Loucy (cell line): ENCODE data around the gene OSBPL1A.

ENCODE experiments used
- H2AFZ ChIP-seq: fragments of 200-600 bp; sonication (generic); 2 replicates; pipeline ENCODE4 v1.6.0; 2016; ENCODE audit warnings: antibody characterized with exemption, mild to moderate bottlenecking, low read length, moderate library complexity
- H3F3A ChIP-seq: fragments of 200-600 bp; 2 replicates; pipeline ENCODE4 v1.6.0; 2016; ENCODE audit warnings: antibody characterized with exemption, low read depth, mild to moderate bottlenecking
- H3K27me3 ChIP-seq: fragments of 200-600 bp; sonication (generic); 2 replicates; pipeline ENCODE4 v1.6.1; 2014; ENCODE audit warnings: low read length, mild to moderate bottlenecking; ENCODE audit not compliant: insufficient read depth, poor library complexity, severe bottlenecking
- H3K36me3 ChIP-seq: fragments of 200-600 bp; sonication (generic); 2 replicates; pipeline ENCODE4 v1.6.1; 2016; ENCODE audit warnings: low read length; ENCODE audit not compliant: insufficient read depth
- H3K4me1 ChIP-seq: fragments of 200-600 bp; sonication (generic); 2 replicates; pipeline ENCODE4 v1.5.1; 2014; ENCODE audit warnings: low read length, mild to moderate bottlenecking; ENCODE audit not compliant: insufficient read depth, poor library complexity, severe bottlenecking
- H3K4me2 ChIP-seq: fragments of 200-600 bp; sonication (generic); 2 replicates; pipeline ENCODE4 v1.6.0; 2014; ENCODE audit warnings: antibody characterized with exemption, low read length, low read depth, mild to moderate bottlenecking; ENCODE audit not compliant: poor library complexity, severe bottlenecking
- H3K4me3 ChIP-seq: fragments of 200-600 bp; sonication (generic); 2 replicates; pipeline ENCODE4 v1.5.1; 2014; ENCODE audit warnings: low read length, mild to moderate bottlenecking, mixed read lengths; ENCODE audit not compliant: poor library complexity, severe bottlenecking
- H3K79me2 ChIP-seq: fragments of 200-600 bp; sonication (generic); 2 replicates; pipeline ENCODE4 v1.6.1; 2014; ENCODE audit warnings: low read length; ENCODE audit not compliant: insufficient read depth
- H3K9ac ChIP-seq: fragments of 200-600 bp; sonication (generic); 2 replicates; pipeline ENCODE4 v1.6.0; 2014; ENCODE audit warnings: mild to moderate bottlenecking, low read depth, low read length, moderate library complexity; ENCODE audit not compliant: poor library complexity, severe bottlenecking
- H3K9me2 ChIP-seq: fragments of 200-600 bp; sonication (generic); replicated peaks from 2 replicates; pipeline ENCODE4 v1.6.1; 2016; ENCODE audit warnings: low read depth, low read length, mixed read lengths
- H3K9me3 ChIP-seq: fragments of 200-600 bp; sonication (generic); 2 replicates; pipeline ENCODE4 v1.6.1; 2014; ENCODE audit warnings: mild to moderate bottlenecking, antibody characterized with exemption, low read length, low read depth; ENCODE audit not compliant: insufficient read depth
- H4K20me1 ChIP-seq: fragments of 200-600 bp; sonication (generic); 2 replicates; pipeline ENCODE4 v1.6.0; 2014; ENCODE audit warnings: antibody characterized with exemption, low read length, mild to moderate bottlenecking; ENCODE audit not compliant: insufficient read depth, poor library complexity, severe bottlenecking
- EZH2phosphoT487 ChIP-seq: fragments of 200-600 bp; IDR thresholded peaks from 2 replicates; pipeline ENCODE4 v1.6.1; 2018; ENCODE audit warnings: antibody characterized with exemption, mild to moderate bottlenecking, moderate library complexity, borderline replicate concordance
- TF ChIP-seq, protein P1 (sequence below): fragments of 200-600 bp; sonication (generic); conservative IDR thresholded peaks from 2 replicates; pipeline ENCODE4 v1.5.1; 2014; ENCODE audit warnings: mild to moderate bottlenecking, antibody characterized with exemption, low read length

OSBPL1A gene

DNA sequence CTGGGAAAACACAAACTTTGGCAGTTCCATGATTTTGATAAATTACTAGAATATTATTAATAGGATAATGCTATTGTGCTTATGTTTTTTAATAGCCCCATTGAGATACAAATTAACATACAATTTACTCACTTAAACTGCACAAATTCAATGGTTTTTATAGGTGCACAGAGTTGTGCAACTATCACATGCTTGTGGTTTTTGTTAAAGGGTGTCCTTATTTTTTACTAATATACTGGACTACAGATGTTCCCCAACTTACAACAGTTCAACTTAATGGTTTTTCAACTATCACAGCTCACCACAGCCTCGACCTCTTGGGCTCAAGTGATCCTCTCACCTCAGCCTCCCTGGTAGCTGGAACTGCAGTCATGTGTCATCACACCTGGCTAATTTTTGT is 76.6 kb downstream of the OSBPL1A start:
- Histone ChIP-seq H3K9me3 (no peaks in the 10 kb centered on the region), H3K4me3 (no peak overlapping the region), H3K79me2 (no peaks in the 10 kb centered on the region), H3K9ac (no peak overlapping the region), H3K9me2 (no peaks in the 10 kb centered on the region), H3K4me1 (peaks cover 5% of the 10 kb centered on the region), H3K27me3 (no peaks in the 10 kb centered on the region), H3K36me3 (no peaks in the 10 kb centered on the region), H3K4me2 (no peak overlapping the region), H4K20me1 (no peaks in the 10 kb centered on the region), H3F3A (no peaks in the 10 kb centered on the region), H2AFZ (no peak overlapping the region)
- TF ChIP-seq, protein P1, sequence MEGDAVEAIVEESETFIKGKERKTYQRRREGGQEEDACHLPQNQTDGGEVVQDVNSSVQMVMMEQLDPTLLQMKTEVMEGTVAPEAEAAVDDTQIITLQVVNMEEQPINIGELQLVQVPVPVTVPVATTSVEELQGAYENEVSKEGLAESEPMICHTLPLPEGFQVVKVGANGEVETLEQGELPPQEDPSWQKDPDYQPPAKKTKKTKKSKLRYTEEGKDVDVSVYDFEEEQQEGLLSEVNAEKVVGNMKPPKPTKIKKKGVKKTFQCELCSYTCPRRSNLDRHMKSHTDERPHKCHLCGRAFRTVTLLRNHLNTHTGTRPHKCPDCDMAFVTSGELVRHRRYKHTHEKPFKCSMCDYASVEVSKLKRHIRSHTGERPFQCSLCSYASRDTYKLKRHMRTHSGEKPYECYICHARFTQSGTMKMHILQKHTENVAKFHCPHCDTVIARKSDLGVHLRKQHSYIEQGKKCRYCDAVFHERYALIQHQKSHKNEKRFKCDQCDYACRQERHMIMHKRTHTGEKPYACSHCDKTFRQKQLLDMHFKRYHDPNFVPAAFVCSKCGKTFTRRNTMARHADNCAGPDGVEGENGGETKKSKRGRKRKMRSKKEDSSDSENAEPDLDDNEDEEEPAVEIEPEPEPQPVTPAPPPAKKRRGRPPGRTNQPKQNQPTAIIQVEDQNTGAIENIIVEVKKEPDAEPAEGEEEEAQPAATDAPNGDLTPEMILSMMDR = no peak
- TF ChIP-seq EZH2phosphoT487 = no peak

DNA sequence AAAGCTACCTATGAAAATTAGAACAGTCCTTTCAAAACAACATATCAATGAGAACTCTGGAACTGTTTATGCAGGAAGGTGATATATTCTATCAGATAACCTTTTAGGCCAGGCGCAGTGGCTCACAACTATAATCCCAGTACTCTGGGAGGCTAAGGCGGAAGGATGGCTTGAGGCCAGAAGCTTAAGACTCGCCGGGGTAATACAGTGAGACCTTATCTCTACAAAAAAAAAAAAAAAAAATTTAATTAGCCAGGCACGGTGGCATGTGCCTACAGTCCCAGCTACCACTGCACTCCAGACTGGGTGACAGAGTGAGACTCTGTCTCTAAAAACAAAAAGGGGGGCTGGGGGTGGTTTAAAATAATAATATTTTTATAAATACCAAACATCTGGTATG is 77.9 kb downstream of the OSBPL1A start:
- H3K9ac ChIP-seq = no peak overlapping the region
- H4K20me1 ChIP-seq = no peaks in the 10 kb centered on the region
- H3K79me2 ChIP-seq = no peaks in the 10 kb centered on the region
- H2AFZ ChIP-seq = no peak overlapping the region
- H3K9me2 ChIP-seq = no peaks in the 10 kb centered on the region
- H3K4me1 ChIP-seq = peaks cover 5% of the 10 kb centered on the region
- no peak overlapping the region for H3K4me2 ChIP-seq
- no peaks in the 10 kb centered on the region for H3K27me3 ChIP-seq
- H3F3A ChIP-seq = no peaks in the 10 kb centered on the region
- no peaks in the 10 kb centered on the region for H3K9me3 ChIP-seq
- no peaks in the 10 kb centered on the region for H3K36me3 ChIP-seq
- TF ChIP-seq, protein P1 = no peak
- no peak for TF ChIP-seq EZH2phosphoT487
- no peak overlapping the region for H3K4me3 ChIP-seq

DNA sequence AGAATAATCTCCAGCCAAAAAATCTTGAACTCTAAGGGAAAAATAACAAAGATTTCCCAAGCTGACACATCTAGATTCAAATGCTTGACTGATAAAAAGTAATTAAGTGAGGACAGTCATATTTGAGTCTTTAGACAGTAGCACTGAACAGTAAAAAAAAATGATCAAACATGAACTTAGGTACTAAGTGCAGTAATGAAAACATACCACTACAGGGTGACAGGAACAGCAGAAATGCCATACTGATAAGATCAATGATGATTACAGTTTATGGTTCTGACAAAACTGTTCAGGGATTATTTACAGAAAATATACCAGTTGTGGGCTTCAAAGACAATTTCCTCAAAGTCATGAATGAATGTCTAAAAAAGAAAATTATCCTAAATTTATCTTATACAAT is 80.3 kb downstream of the OSBPL1A start:
- TF ChIP-seq EZH2phosphoT487 = no peak
- TF ChIP-seq, protein P1 = no peak
- H3K9me2 ChIP-seq = no peaks in the 10 kb centered on the region
- H3K36me3 ChIP-seq = no peaks in the 10 kb centered on the region
- H3K27me3 ChIP-seq = no peaks in the 10 kb centered on the region
- no peak overlapping the region for H2AFZ ChIP-seq
- H3K4me1 ChIP-seq = peaks cover 5% of the 10 kb centered on the region
- no peaks in the 10 kb centered on the region for H3F3A ChIP-seq
- H3K4me2 ChIP-seq = no peak overlapping the region
- H3K4me3 ChIP-seq = no peak overlapping the region
- H3K9ac ChIP-seq = no peak overlapping the region
- no peaks in the 10 kb centered on the region for H4K20me1 ChIP-seq
- H3K79me2 ChIP-seq = no peaks in the 10 kb centered on the region
- H3K9me3 ChIP-seq = no peaks in the 10 kb centered on the region
